A673 (cell line): ENCODE data around the gene FXYD4. TPM values are rescaled to one million over a fixed set of nuclear protein-coding genes. Genes with fewer than 3 reads are reported as not detected.

Source experiments
- BruUV-seq: library from RNA; stranded (reverse); fragments of 400-500 nt; replicated peaks from 2 replicates; lab custom pipeline; 2021; lab: Mats Ljungman, UMichigan
- CTCF ChIA-PET: fragments of 300-600 bp; sonication (Branson Sonifier 250); formaldehyde crosslinking; loops from one replicate; lab custom pipeline; 2022; ENCODE audit warnings: antibody characterized with exemption; lab: Charles Lee
- POLR2A ChIA-PET: fragments of 300-600 bp; sonication (Branson Sonifier 250); formaldehyde crosslinking; loops from one replicate; lab custom pipeline; 2022; ENCODE audit warnings: antibody characterized with exemption; ENCODE audit not compliant: low non-redundant PET; lab: Charles Lee
- DNase-seq: peaks from one replicate; pipeline ENCODE4 v3.0.0-alpha.2; 2015; ENCODE audit warnings: low spot score
- H3K27ac ChIP-seq: fragments of 200-600 bp; sonication (generic); 2 replicates; pipeline ENCODE4 v1.5.1; 2016; ENCODE audit warnings: mixed run types, low read depth, mild to moderate bottlenecking, mixed read lengths, antibody characterized with exemption, low read length; ENCODE audit not compliant: poor library complexity, severe bottlenecking
- H3K27me3 ChIP-seq: fragments of 200-600 bp; sonication (generic); replicated peaks from 2 replicates; pipeline ENCODE4 v1.6.1; 2017; ENCODE audit warnings: mixed run types, low read depth, mild to moderate bottlenecking, mixed read lengths, antibody characterized with exemption, low read length; ENCODE audit not compliant: insufficient read depth, poor library complexity
- H3K36me3 ChIP-seq: fragments of 200-600 bp; sonication (generic); 2 replicates; pipeline ENCODE4 v1.6.1; 2016; ENCODE audit warnings: mixed run types, mild to moderate bottlenecking, mixed read lengths, antibody characterized with exemption, low read length; ENCODE audit not compliant: insufficient read depth, poor library complexity, severe bottlenecking
- H3K4me1 ChIP-seq: fragments of 200-600 bp; sonication (generic); 2 replicates; pipeline ENCODE4 v1.6.1; 2017; ENCODE audit warnings: mixed run types, mild to moderate bottlenecking, mixed read lengths, antibody characterized with exemption, low read length; ENCODE audit not compliant: insufficient read depth, poor library complexity, severe bottlenecking
- H3K4me3 ChIP-seq: fragments of 200-600 bp; sonication (generic); 2 replicates; pipeline ENCODE4 v1.5.1; 2016; ENCODE audit warnings: low read depth, mixed run types, mild to moderate bottlenecking, mixed read lengths, low read length; ENCODE audit not compliant: poor library complexity, severe bottlenecking
- H3K9me3 ChIP-seq: fragments of 200-600 bp; sonication (generic); 2 replicates; pipeline ENCODE4 v1.6.1; 2016; ENCODE audit warnings: mixed run types, low read depth, mild to moderate bottlenecking, mixed read lengths, antibody characterized with exemption, low read length; ENCODE audit not compliant: poor library complexity, severe bottlenecking
- EZH2 ChIP-seq: fragments of 200-600 bp; sonication (generic); IDR thresholded peaks from 2 replicates; pipeline ENCODE4 v1.6.1; 2017; ENCODE audit warnings: borderline replicate concordance, low read depth, mild to moderate bottlenecking, mixed read lengths, antibody characterized with exemption, low read length; ENCODE audit not compliant: poor library complexity, severe bottlenecking
- intact Hi-C: fragments of 100-400 bp; cut with micrococcal nuclease; formaldehyde crosslinking; loops from one replicate; pipeline ENCODE4 v1.10.0; 2022; ENCODE audit not compliant: unreplicated experiment
- total RNA-seq: library from RNA; stranded (reverse); gene quantifications from 2 replicates; pipeline ENCODE4 v1.2.3, GENCODE V29; 2021
- TF ChIP-seq, protein P1 (sequence below): fragments of 300-800, 200-600 bp; sonication (generic); conservative IDR thresholded peaks from 2 replicates; pipeline ENCODE4 v1.5.1; 2017; ENCODE audit warnings: low read depth, mild to moderate bottlenecking, antibody characterized with exemption, low read length, moderate library complexity, mixed read lengths

Gene FXYD4
- total RNA-seq, 1 experiment from 2014 or later, result not detected

GRCh38 chr10:43360086-43360485 is 11.3 kb upstream of the FXYD4 start:
- H3K9me3 ChIP-seq, result no peaks in the 10 kb centered on the region
- no peak overlapping the region for H3K4me3 ChIP-seq
- no peaks in the 10 kb centered on the region for H3K36me3 ChIP-seq
- H3K27ac ChIP-seq, result no peak overlapping the region
- peaks cover 4% of the 10 kb centered on the region for H3K4me1 ChIP-seq
- DNase-seq, result no peak
- ChIA-PET CTCF (no interaction called here), POLR2A (no interaction called here)
- TF ChIP-seq, protein P1, sequence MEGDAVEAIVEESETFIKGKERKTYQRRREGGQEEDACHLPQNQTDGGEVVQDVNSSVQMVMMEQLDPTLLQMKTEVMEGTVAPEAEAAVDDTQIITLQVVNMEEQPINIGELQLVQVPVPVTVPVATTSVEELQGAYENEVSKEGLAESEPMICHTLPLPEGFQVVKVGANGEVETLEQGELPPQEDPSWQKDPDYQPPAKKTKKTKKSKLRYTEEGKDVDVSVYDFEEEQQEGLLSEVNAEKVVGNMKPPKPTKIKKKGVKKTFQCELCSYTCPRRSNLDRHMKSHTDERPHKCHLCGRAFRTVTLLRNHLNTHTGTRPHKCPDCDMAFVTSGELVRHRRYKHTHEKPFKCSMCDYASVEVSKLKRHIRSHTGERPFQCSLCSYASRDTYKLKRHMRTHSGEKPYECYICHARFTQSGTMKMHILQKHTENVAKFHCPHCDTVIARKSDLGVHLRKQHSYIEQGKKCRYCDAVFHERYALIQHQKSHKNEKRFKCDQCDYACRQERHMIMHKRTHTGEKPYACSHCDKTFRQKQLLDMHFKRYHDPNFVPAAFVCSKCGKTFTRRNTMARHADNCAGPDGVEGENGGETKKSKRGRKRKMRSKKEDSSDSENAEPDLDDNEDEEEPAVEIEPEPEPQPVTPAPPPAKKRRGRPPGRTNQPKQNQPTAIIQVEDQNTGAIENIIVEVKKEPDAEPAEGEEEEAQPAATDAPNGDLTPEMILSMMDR, result no peak
- TF ChIP-seq EZH2, result no peak
- intact Hi-C loops, result no loop called here
- BruUV-seq, result no TSS peak
- H3K27me3 ChIP-seq, result no peaks in the 10 kb centered on the region

DNA sequence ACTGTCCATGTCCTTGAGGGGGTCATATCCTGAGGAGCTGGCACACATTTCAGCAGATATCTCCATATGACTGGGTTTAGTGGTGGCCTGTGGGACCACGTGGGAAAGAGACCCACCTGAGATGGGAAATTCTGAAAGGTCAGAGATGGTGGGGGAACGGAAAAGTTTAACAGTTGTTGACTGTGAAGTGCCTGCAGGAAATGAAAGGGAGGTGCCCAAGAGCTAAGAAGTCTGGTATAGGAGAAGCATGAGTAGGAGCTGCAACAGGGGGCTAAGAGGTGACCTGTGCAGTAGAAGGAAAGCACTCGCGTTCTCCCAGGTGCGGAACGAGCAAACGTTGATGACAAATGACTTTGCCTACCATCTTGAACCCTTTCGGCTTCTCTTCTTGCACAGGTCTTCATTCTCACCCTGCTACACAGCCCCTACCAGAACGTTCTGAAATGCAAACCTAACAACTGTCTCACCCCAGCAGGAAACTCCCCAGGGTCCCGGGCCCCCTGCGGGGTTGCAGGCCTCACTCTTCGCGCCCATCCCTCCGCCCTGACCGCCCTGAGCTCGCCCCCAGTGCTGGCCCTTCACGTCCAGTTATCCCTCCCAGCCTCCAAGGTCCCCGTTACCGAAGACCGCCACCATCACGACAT is 9.8 kb upstream of the FXYD4 start:
- CTCF ChIA-PET, result no interaction called here
- Histone ChIP-seq H3K27ac (no peak overlapping the region), H3K9me3 (no peaks in the 10 kb centered on the region), H3K4me1 (peaks cover 4% of the 10 kb centered on the region), H3K27me3 (no peaks in the 10 kb centered on the region), H3K36me3 (no peaks in the 10 kb centered on the region), H3K4me3 (peak overlapping the region; percentile 43)
- POLR2A ChIA-PET, result no interaction called here
- TF ChIP-seq, protein P1, result no peak
- TF ChIP-seq EZH2, result no peak
- BruUV-seq, result no TSS peak
- DNase-seq, result no peak
- intact Hi-C loops, result no loop called here

- Histone ChIP-seq H3K4me3 (peak overlapping the region; percentile 43), H3K27ac (peak overlapping the region; percentile 42), H3K4me1 (peaks cover 4% of the 10 kb centered on the region), H3K36me3 (no peaks in the 10 kb centered on the region), H3K27me3 (no peaks in the 10 kb centered on the region), H3K9me3 (no peaks in the 10 kb centered on the region)
- TF ChIP-seq EZH2, result no peak
- TF ChIP-seq, protein P1, result peak; percentile 50
- ChIA-PET POLR2A (no interaction called here), CTCF (no interaction called here)
- no TSS peak for BruUV-seq
- peak; percentile 95 for DNase-seq
- intact Hi-C loops, result no loop called here
Observed at GRCh38 chr10:43362191-43362839, 9.1 kb upstream of the FXYD4 start.
